K562 (cell line): ENCODE results near the gene RNF213.

Experiments used
- FOS ChIP-seq: IDR thresholded peaks from 3 replicates; pipeline ENCODE4 v1.6.1; 2011; ENCODE audit not compliant: insufficient read length; ENCODE audit errors: extremely low read depth
- GABPB1 ChIP-seq: sonication (generic); formaldehyde crosslinking; IDR thresholded peaks from 2 replicates; pipeline ENCODE4 v1.8.0; 2022; ENCODE audit warnings: mild to moderate bottlenecking, missing genetic modification reagents
- ZNF274 ChIP-seq: IDR thresholded peaks from 2 replicates; pipeline ENCODE4 v1.6.1; 2011; ENCODE audit warnings: low read depth, mild to moderate bottlenecking, low read length, moderate library complexity, borderline replicate concordance

DNA sequence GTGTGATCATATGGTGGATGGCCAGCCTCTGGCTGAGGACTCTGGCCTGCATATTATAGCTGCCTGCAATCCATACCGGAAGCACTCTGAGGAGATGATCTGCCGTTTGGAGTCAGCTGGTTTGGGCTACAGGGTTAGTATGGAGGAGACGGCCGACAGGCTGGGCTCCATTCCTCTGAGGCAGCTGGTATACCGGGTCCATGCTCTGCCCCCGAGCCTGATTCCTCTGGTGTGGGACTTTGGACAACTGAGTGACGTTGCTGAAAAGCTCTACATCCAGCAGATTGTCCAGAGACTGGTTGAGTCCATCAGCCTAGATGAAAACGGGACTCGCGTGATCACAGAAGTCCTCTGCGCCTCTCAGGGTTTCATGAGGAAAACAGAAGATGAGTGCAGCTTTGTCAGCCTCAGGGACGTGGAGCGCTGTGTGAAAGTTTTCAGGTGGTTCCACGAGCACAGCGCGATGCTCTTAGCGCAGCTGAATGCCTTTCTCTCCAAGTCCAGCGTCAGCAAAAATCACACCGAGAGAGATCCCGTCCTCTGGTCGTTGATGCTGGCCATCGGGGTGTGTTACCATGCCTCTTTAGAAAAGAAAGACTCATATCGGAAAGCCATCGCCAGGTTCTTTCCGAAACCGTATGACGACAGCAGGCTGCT, 85.3 kb downstream of the RNF213 start:
- TF ChIP-seq GABPB1 (CRISPR knock-in tag) = no peak
- no peak for TF ChIP-seq FOS
- no peak for TF ChIP-seq ZNF274
